ENCODE data around the gene DHRSX. TPM values are rescaled to one million over a fixed set of nuclear protein-coding genes. Genes with fewer than 3 reads are reported as not detected.

Gene DHRSX
- total and polyA plus RNA-seq, 9 of the 15 experiments (the other 6 are each of a cell fraction or from before 2014, with no cell fraction given): 0.59 to 11.0 (median 6.2) TPM

DNA sequence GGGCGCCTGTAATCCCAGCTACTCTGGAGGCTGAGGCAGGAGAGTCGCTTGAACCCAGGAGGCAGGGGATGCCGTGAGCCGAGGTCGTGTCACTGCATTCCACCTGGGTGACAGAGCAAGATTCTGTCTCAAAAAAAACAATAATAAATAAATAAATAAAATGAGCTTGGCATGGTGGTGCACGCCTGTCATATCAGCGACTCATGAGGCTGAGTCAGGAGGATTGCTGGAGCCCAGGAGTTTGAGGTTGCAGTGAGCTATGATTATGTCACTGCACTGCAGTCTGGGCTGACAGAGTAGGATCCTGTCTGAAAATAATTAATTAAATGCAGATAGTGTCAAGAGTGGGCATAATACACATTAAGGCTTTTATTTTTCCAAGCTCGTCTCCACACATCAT, 77.5 kb downstream of the DHRSX start (continued):
- TF ChIP-seq, protein P1, sequence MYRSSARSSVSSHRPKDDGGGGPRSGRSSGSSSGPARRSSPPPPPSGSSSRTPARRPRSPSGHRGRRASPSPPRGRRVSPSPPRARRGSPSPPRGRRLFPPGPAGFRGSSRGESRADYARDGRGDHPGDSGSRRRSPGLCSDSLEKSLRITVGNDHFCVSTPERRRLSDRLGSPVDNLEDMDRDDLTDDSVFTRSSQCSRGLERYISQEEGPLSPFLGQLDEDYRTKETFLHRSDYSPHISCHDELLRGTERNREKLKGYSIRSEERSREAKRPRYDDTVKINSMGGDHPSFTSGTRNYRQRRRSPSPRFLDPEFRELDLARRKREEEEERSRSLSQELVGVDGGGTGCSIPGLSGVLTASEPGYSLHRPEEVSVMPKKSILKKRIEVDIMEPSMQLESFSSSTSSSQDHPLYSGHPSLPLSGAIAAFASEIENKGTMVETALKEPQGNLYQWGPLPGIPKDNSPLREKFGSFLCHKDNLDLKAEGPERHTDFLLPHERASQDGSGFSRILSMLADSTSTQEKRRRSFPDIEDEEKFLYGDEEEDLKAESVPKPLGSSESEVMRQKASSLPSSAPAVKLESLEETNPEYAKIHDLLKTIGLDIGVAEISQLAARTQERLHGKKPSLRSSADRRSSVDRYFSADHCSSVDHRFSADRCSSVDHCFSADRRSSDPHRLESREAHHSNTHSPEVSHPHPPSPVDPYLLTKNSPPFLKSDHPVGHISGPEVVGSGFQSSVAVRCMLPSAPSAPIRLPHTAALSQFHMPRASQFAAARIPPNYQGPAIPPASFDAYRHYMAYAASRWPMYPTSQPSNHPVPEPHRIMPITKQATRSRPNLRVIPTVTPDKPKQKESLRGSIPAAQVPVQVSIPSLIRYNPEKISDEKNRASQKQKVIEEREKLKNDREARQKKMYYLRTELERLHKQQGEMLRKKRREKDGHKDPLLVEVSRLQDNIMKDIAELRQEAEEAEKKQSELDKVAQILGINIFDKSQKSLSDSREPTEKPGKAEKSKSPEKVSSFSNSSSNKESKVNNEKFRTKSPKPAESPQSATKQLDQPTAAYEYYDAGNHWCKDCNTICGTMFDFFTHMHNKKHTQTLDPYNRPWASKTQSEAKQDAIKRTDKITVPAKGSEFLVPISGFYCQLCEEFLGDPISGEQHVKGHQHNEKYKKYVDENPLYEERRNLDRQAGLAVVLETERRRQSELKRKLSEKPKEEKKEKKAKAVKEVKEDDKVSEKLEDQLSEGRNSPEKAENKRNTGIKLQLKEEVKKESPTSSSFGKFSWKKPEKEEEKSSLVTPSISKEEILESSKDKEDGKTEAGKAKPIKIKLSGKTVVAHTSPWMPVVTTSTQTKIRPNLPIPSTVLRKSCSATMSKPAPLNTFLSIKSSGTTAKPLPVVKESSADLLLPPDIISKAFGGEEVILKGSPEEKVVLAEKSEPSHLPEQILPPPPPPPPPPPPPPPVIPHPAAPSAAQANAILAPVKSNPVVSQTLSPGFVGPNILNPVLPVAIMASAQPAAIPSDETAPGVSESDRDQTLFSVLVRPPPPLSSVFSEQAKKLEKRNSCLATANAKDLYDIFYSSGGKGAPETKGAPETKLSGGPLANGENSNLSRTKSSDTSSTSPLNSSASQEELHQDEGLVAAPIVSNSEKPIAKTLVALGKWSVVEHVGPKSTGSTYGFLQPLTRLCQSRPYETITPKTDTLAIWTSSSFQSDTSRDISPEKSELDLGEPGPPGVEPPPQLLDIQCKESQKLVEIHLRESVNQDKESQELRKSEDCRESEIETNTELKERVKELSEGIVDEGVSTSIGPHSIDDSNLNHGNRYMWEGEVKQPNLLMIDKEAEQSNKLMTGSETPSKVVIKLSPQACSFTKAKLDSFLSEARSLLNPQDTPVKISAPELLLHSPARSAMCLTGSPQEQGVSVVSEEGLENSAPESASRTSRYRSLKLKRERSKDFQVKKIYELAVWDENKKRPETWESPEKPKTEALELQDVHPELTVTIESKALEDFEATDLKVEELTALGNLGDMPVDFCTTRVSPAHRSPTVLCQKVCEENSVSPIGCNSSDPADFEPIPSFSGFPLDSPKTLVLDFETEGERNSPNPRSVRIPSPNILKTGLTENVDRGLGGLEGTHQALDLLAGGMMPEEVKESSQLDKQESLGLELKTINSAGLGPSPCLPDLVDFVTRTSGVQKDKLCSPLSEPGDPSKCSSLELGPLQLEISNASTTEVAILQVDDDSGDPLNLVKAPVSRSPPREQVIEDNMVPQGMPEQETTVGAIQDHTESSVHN (IDR thresholded peaks at IDR 0.05; ENCODE audit: borderline replicate concordance in 1 of 2, low read depth in 1 of 2): no peak
- TF ChIP-seq, protein P2, sequence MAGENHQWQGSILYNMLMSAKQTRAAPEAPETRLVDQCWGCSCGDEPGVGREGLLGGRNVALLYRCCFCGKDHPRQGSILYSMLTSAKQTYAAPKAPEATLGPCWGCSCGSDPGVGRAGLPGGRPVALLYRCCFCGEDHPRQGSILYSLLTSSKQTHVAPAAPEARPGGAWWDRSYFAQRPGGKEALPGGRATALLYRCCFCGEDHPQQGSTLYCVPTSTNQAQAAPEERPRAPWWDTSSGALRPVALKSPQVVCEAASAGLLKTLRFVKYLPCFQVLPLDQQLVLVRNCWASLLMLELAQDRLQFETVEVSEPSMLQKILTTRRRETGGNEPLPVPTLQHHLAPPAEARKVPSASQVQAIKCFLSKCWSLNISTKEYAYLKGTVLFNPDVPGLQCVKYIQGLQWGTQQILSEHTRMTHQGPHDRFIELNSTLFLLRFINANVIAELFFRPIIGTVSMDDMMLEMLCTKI (IDR thresholded peaks at IDR 0.05; ENCODE audit: partially characterized antibody): no peak
- no peak for TF ChIP-seq ZNF184 (CRISPR knock-in tag; IDR thresholded peaks at IDR 0.05)
- TF ChIP-seq SRSF7 (optimal IDR thresholded peaks at IDR 0.05; ENCODE audit: low read depth, low read length): no peak
- TF ChIP-seq, protein P3, sequence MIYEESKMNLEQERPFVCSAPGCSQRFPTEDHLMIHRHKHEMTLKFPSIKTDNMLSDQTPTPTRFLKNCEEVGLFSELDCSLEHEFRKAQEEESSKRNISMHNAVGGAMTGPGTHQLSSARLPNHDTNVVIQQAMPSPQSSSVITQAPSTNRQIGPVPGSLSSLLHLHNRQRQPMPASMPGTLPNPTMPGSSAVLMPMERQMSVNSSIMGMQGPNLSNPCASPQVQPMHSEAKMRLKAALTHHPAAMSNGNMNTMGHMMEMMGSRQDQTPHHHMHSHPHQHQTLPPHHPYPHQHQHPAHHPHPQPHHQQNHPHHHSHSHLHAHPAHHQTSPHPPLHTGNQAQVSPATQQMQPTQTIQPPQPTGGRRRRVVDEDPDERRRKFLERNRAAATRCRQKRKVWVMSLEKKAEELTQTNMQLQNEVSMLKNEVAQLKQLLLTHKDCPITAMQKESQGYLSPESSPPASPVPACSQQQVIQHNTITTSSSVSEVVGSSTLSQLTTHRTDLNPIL (CRISPR knock-in tag; IDR thresholded peaks at IDR 0.05): no peak
- no peak for TF ChIP-seq XRCC3 (IDR thresholded peaks at IDR 0.05)
- no peak for TF ChIP-seq ELF1 (tag; IDR thresholded peaks at IDR 0.05)
- TF ChIP-seq HSF4 (CRISPR knock-in tag; IDR thresholded peaks at IDR 0.05; ENCODE audit: borderline replicate concordance): no peak
- no peak for TF ChIP-seq KDM5B (IDR thresholded peaks at IDR 0.05; ENCODE audit: insufficient replicate concordance, low read depth, low read length)
- no peak for TF ChIP-seq PCBP1 (IDR thresholded peaks at IDR 0.05; ENCODE audit: low read depth, low read length, poor library complexity, severe bottlenecking)
- no peak for TF ChIP-seq FOXA3 (CRISPR knock-in tag; conservative IDR thresholded peaks at IDR 0.05 in 1 of 2, IDR thresholded peaks at IDR 0.05 in 1 of 2)
- no peak for TF ChIP-seq HNRNPH1 (optimal IDR thresholded peaks at IDR 0.05; ENCODE audit: low read depth, low read length)
- no peak for TF ChIP-seq HCFC1 (IDR thresholded peaks at IDR 0.05; ENCODE audit: low read depth, low read length)
- TF ChIP-seq, protein P4, sequence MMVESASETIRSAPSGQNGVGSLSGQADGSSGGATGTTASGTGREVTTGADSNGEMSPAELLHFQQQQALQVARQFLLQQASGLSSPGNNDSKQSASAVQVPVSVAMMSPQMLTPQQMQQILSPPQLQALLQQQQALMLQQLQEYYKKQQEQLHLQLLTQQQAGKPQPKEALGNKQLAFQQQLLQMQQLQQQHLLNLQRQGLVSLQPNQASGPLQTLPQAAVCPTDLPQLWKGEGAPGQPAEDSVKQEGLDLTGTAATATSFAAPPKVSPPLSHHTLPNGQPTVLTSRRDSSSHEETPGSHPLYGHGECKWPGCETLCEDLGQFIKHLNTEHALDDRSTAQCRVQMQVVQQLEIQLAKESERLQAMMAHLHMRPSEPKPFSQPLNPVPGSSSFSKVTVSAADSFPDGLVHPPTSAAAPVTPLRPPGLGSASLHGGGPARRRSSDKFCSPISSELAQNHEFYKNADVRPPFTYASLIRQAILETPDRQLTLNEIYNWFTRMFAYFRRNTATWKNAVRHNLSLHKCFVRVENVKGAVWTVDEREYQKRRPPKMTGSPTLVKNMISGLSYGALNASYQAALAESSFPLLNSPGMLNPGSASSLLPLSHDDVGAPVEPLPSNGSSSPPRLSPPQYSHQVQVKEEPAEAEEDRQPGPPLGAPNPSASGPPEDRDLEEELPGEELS (CRISPR knock-in tag; IDR thresholded peaks at IDR 0.05; ENCODE audit: borderline replicate concordance): no peak
